DOHH2 (cell line): Measurements from ENCODE around the gene MARCHF10.

Experiments
- H3F3A ChIP-seq: fragments of 200-600 bp; sonication (generic), shearing (Covaris generic); 2 replicates; pipeline ENCODE4 v1.6.0; 2016; ENCODE audit warnings: antibody characterized with exemption, mild to moderate bottlenecking; ENCODE audit not compliant: control insufficient read depth, insufficient read depth
- H3K27ac ChIP-seq: fragments of 200-600 bp; sonication (generic); 2 replicates; pipeline ENCODE4 v1.5.1; 2014; ENCODE audit warnings: low read depth, mild to moderate bottlenecking, low read length, moderate library complexity
- H3K27me3 ChIP-seq: fragments of 200-600 bp; sonication (generic); 2 replicates; pipeline ENCODE4 v1.6.1; 2014; ENCODE audit warnings: mild to moderate bottlenecking, low read length, mixed read lengths; ENCODE audit not compliant: control insufficient read depth
- H3K36me3 ChIP-seq: fragments of 200-600 bp; sonication (generic); 2 replicates; pipeline ENCODE4 v1.6.1; 2014; ENCODE audit warnings: mild to moderate bottlenecking, low read length, moderate library complexity, mixed read lengths; ENCODE audit not compliant: control insufficient read depth
- H3K4me1 ChIP-seq: fragments of 200-600 bp; sonication (generic); 2 replicates; pipeline ENCODE4 v1.6.1; 2014; ENCODE audit warnings: mild to moderate bottlenecking, low read length, mixed read lengths; ENCODE audit not compliant: control insufficient read depth
- H3K4me2 ChIP-seq: fragments of 200-600 bp; sonication (generic); 2 replicates; pipeline ENCODE4 v1.6.0; 2014; ENCODE audit warnings: mild to moderate bottlenecking, low read length, moderate library complexity
- H3K4me3 ChIP-seq: fragments of 200-600 bp; sonication (generic); 2 replicates; pipeline ENCODE4 v1.5.1; 2014; ENCODE audit warnings: mild to moderate bottlenecking, low read length, mixed read lengths
- H3K79me2 ChIP-seq: fragments of 200-600 bp; sonication (generic); 2 replicates; pipeline ENCODE4 v1.6.1; 2014; ENCODE audit warnings: mild to moderate bottlenecking, low read length, mixed read lengths; ENCODE audit not compliant: control insufficient read depth
- H3K9me2 ChIP-seq: fragments of 200-600 bp; sonication (generic); replicated peaks from 2 replicates; pipeline ENCODE4 v1.6.1; 2014; ENCODE audit warnings: mild to moderate bottlenecking, low read length, mixed read lengths; ENCODE audit not compliant: control insufficient read depth
- H3K9me3 ChIP-seq: fragments of 200-600 bp; sonication (generic); 2 replicates; pipeline ENCODE4 v1.6.1; 2014; ENCODE audit warnings: antibody characterized with exemption, low read length, mixed read lengths; ENCODE audit not compliant: control insufficient read depth, insufficient read depth
- H4K20me1 ChIP-seq: fragments of 200-600 bp; sonication (generic); 2 replicates; pipeline ENCODE4 v1.6.0; 2014; ENCODE audit warnings: low read depth, mild to moderate bottlenecking, antibody characterized with exemption, low read length, moderate library complexity; ENCODE audit not compliant: control insufficient read depth, insufficient read depth
- EZH2phosphoT487 ChIP-seq: fragments of 200-600 bp; sonication (generic); IDR thresholded peaks from 2 replicates; pipeline ENCODE4 v1.6.1; 2017; ENCODE audit warnings: borderline replicate concordance, mild to moderate bottlenecking, antibody characterized with exemption, low read length, moderate library complexity, mixed read lengths
- TF ChIP-seq, protein P1 (sequence below): fragments of 200-600 bp; sonication (generic); IDR thresholded peaks from one replicate; pipeline ENCODE4 v1.5.1; 2014; ENCODE audit warnings: antibody characterized with exemption, mild to moderate bottlenecking, low read depth, low read length; ENCODE audit not compliant: poor library complexity, severe bottlenecking

Gene MARCHF10

DNA sequence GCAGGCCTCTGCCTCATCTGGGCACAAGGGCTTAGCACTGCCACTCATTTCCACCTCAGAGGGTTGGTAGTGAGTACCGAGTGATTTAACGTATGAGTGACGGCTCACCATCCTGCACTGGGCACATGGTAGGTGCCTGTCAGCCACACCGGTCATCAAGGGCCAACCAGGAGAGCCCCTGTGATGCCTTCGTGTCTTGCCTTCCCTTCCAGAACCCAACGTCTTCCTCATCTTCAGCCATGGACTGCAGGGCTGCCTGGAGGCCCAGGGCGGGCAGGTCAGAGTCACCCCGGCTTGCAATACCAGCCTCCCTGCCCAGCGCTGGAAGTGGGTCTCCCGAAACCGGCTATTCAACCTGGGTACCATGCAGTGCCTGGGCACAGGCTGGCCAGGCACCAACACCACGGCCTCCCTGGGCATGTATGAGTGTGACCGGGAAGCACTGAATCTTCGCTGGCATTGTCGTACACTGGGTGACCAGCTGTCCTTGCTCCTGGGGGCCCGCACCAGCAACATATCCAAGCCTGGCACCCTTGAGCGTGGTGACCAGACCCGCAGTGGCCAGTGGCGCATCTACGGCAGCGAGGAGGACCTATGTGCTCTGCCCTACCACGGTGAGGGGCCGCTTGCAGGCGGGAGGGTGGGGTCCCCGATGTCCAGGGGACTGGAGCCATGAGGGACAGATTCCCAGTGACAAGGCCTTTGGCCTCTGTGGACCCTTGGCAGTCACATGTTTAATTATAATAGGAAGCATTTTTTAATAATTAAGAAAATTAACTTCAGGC, 143.6 kb downstream of the MARCHF10 start:
- H3K9me2 ChIP-seq, result no peaks in the 10 kb centered on the region
- H4K20me1 ChIP-seq, result no peaks in the 10 kb centered on the region
- no peak overlapping the region for H3K27ac ChIP-seq
- TF ChIP-seq, protein P1, sequence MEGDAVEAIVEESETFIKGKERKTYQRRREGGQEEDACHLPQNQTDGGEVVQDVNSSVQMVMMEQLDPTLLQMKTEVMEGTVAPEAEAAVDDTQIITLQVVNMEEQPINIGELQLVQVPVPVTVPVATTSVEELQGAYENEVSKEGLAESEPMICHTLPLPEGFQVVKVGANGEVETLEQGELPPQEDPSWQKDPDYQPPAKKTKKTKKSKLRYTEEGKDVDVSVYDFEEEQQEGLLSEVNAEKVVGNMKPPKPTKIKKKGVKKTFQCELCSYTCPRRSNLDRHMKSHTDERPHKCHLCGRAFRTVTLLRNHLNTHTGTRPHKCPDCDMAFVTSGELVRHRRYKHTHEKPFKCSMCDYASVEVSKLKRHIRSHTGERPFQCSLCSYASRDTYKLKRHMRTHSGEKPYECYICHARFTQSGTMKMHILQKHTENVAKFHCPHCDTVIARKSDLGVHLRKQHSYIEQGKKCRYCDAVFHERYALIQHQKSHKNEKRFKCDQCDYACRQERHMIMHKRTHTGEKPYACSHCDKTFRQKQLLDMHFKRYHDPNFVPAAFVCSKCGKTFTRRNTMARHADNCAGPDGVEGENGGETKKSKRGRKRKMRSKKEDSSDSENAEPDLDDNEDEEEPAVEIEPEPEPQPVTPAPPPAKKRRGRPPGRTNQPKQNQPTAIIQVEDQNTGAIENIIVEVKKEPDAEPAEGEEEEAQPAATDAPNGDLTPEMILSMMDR, result no peak
- TF ChIP-seq EZH2phosphoT487, result no peak
- H3K36me3 ChIP-seq, result no peaks in the 10 kb centered on the region
- no peak overlapping the region for H3K4me3 ChIP-seq
- no peak overlapping the region for H3K4me2 ChIP-seq
- no peaks in the 10 kb centered on the region for H3K4me1 ChIP-seq
- peaks cover 14% of the 10 kb centered on the region for H3K27me3 ChIP-seq
- no peaks in the 10 kb centered on the region for H3F3A ChIP-seq
- H3K9me3 ChIP-seq, result no peaks in the 10 kb centered on the region
- H3K79me2 ChIP-seq, result no peaks in the 10 kb centered on the region

DNA sequence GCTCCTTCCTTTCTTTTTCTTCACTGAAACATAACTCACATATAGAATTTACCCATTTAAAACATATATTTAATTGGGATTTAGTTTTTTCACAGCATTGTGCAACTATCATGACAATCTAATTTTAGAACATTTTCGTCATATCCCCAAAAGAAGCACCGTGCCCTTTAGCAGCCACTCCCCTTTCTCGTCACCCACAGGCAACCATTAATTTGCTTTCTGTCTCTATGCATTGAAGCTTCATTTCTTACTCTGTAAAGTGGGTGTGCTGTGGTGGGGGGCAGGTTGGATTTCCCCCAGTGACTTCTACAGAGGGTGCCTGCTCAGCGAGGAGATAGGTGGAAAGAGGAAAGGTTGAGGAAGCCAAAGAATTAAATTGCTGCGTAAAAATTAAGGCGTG, 144.8 kb downstream of the MARCHF10 start:
- no peaks in the 10 kb centered on the region for H3K9me2 ChIP-seq
- no peaks in the 10 kb centered on the region for H3K9me3 ChIP-seq
- H3K27ac ChIP-seq, result no peak overlapping the region
- H3K27me3 ChIP-seq, result peaks cover 16% of the 10 kb centered on the region
- no peaks in the 10 kb centered on the region for H3K36me3 ChIP-seq
- H4K20me1 ChIP-seq, result no peaks in the 10 kb centered on the region
- no peaks in the 10 kb centered on the region for H3K4me1 ChIP-seq
- H3F3A ChIP-seq, result no peaks in the 10 kb centered on the region
- TF ChIP-seq, protein P1, result no peak
- no peak for TF ChIP-seq EZH2phosphoT487
- no peak overlapping the region for H3K4me2 ChIP-seq
- no peaks in the 10 kb centered on the region for H3K79me2 ChIP-seq
- no peak overlapping the region for H3K4me3 ChIP-seq

DNA sequence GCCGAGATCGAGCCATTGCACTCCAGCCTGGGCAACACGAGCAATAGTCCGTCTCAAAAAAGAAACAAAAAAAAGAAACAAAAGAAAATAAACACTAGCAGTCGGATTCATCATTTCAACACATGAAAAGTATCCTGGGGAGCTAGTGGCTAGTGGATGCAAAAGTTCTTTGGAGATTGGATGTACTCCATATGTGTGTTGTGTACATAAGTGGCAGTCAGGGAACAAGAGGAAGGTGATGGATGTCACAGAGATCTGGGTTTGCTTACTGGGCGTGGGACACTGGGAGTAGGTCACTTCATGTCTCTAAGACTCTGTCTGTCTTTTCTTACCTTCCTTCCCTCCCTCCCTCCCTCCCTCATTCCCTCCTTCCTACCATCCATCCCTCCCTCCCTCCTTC, 145.3 kb downstream of the MARCHF10 start:
- Histone ChIP-seq H3K9me2 (no peaks in the 10 kb centered on the region), H3K79me2 (no peaks in the 10 kb centered on the region), H3K27me3 (peaks cover 16% of the 10 kb centered on the region), H3K4me2 (no peak overlapping the region), H3K27ac (no peak overlapping the region), H3K9me3 (no peaks in the 10 kb centered on the region), H3F3A (no peaks in the 10 kb centered on the region), H3K4me1 (no peaks in the 10 kb centered on the region), H3K4me3 (no peak overlapping the region), H3K36me3 (no peaks in the 10 kb centered on the region), H4K20me1 (no peaks in the 10 kb centered on the region)
- no peak for TF ChIP-seq EZH2phosphoT487
- TF ChIP-seq, protein P1, result no peak
